Spinal cord (tissue), 10 donors: Measurements from ENCODE around the gene PNMA8C. TPM values are rescaled to one million over a fixed set of nuclear protein-coding genes. Genes with fewer than 3 reads are reported as not detected.

Experiments
- DNase-seq, 6 donors: peaks; one replicate each; pipeline versions ENCODE4 v3.0.0 to v3.0.0-alpha.2; 2013 to 2015; ENCODE audit warnings: low spot score in 6 of 6, low read depth in 4 of 6
- H3K27ac ChIP-seq: one replicate; pipeline ENCODE4 v1.5.1; 2013; ENCODE audit warnings: low read depth, low read length, control low read depth
- H3K27me3 ChIP-seq: one replicate; pipeline ENCODE4 v1.6.1; 2013; ENCODE audit warnings: low read length; ENCODE audit not compliant: control insufficient read depth, insufficient read depth
- H3K36me3 ChIP-seq: one replicate; pipeline ENCODE4 v1.6.1; 2013; ENCODE audit warnings: low read length; ENCODE audit not compliant: control insufficient read depth, insufficient read depth
- H3K4me1 ChIP-seq: one replicate; pipeline ENCODE4 v1.6.1; 2013; ENCODE audit warnings: low read length; ENCODE audit not compliant: control insufficient read depth, insufficient read depth
- H3K4me3 ChIP-seq: one replicate; pipeline ENCODE4 v1.5.1; 2013; ENCODE audit warnings: low read depth, low read length, control low read depth
- H3K9me3 ChIP-seq: one replicate; pipeline ENCODE4 v1.6.1; 2013; ENCODE audit warnings: low read length; ENCODE audit not compliant: control insufficient read depth, insufficient read depth
- WGBS: methylation state at CpG from one replicate; pipeline ENCODE4 v1.1.5; 2013; ENCODE audit warnings: missing lambda C conversion rate; ENCODE audit not compliant: insufficient coverage; 5-methylcytosine and 5-hydroxymethylcytosine counted together
- polyA plus RNA-seq, 2 donors: library from polyadenylated mRNA; unstranded; fragments of 120-200 nt; gene quantifications; one replicate each; pipeline ENCODE4 v1.2.1, GENCODE V29; 2013; ENCODE audit not compliant: insufficient read length in 2 of 2
- total RNA-seq, 2 donors: library from RNA; depleted of rRNA in 1 of 2; stranded (reverse); fragments of 120-200 nt in 1 of 2; fragments of >200 nt in 1 of 2; gene quantifications; one replicate each; pipeline versions ENCODE4 v1.2.3 to v1.2.4, GENCODE V29; 2013 to 2014
- donor health status: healthy.

The PNMA8C gene
- total and polyA plus RNA-seq, 4 donors = 8.7 to 31.9 (median 22.4) TPM

DNA sequence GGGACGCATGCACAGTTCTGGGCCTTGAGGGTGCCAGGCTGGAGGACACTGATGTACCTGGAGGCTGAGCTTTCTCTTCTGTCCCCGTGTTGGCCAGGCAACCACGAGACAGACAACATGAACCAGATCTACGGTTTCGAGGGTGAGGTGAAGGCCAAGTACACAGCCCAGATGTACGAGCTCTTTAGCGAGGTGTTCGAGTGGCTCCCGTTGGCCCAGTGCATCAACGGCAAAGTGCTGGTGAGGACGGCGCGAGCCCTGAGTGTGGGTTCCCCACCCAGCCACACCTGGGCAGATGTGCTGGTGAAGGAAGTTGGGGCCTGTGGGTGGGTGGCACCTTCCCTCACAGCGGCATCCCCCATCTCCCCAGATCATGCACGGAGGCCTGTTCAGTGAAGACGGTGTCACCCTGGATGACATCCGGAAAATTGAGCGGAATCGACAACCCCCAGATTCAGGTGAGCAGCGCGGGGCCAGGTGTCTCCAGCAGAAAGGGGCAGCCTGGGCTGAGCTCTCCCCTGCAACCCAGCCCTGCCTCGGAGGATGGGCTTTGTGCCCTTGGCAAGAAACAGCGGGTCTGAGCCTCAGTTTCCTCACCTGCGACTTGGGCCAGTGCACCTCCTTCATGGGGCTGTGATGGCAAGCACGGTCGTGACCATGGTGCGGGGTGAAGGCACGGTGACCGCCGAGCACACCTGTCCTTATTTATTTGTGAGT, 41.6 kb downstream of the PNMA8C start:
- peaks cover 94% of the 10 kb centered on the region for H3K36me3 ChIP-seq
- H3K4me3 ChIP-seq = no peak overlapping the region
- H3K4me1 ChIP-seq = peaks cover 11% of the 10 kb centered on the region
- no peaks in the 10 kb centered on the region for H3K9me3 ChIP-seq
- DNase-seq = no peak
- H3K27ac ChIP-seq = no peak overlapping the region
- H3K27me3 ChIP-seq = no peaks in the 10 kb centered on the region
- 94% methylated on average over 29 of the region's 30 CpGs for WGBS

DNA sequence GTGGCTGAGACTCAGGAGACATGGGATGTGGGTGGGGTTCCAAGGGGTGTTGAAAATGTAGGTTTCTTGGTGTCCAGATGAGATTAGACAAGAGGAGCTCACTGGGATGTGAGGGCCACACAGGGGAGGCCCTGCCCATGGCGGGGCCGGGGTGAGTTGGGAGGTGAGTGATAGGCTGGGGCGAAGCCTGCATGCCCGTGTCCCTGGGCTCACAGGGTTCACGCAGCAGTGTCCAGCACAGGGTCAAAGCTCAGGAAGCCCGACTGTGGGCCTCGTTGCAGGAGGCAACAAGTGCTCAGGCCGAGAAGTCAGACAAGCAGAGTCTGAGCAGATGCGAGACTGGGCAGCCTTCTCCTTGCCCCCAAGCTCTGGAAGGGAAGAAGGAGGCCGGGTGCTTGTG, 42.6 kb downstream of the PNMA8C start:
- Histone ChIP-seq H3K4me1 (peaks cover 5% of the 10 kb centered on the region), H3K9me3 (no peaks in the 10 kb centered on the region), H3K36me3 (peaks cover 94% of the 10 kb centered on the region), H3K27ac (no peak overlapping the region), H3K27me3 (no peaks in the 10 kb centered on the region), H3K4me3 (no peak overlapping the region)
- no peak for DNase-seq
- 95% methylated on average over 10 of the region's 10 CpGs for WGBS

DNA sequence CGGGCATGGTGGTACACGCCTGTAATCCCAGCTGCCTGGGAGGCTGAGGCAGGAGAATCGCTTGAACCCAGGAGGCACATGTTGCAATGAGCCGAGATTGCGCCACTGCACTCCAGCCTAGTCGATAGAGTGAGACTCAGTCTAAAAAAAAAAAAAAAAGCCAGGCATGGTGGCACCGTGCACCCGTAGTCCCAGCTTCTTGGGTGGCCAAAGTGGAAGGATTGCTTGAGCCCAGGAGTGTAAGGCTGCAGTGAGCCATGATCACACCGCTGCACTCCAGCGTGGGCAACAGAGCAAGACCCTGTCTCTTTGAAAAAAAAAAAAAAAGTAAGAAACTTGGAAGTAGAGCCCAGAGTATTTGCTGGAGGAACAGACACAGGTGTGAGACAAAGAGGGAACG, 43.1 kb downstream of the PNMA8C start:
- 94% methylated on average over 11 of the region's 11 CpGs for WGBS
- no peak overlapping the region for H3K4me3 ChIP-seq
- H3K9me3 ChIP-seq = no peaks in the 10 kb centered on the region
- H3K36me3 ChIP-seq = peaks cover 89% of the 10 kb centered on the region
- H3K27me3 ChIP-seq = no peaks in the 10 kb centered on the region
- peaks cover 4% of the 10 kb centered on the region for H3K4me1 ChIP-seq
- H3K27ac ChIP-seq = no peak overlapping the region
- DNase-seq = no peak

DNA sequence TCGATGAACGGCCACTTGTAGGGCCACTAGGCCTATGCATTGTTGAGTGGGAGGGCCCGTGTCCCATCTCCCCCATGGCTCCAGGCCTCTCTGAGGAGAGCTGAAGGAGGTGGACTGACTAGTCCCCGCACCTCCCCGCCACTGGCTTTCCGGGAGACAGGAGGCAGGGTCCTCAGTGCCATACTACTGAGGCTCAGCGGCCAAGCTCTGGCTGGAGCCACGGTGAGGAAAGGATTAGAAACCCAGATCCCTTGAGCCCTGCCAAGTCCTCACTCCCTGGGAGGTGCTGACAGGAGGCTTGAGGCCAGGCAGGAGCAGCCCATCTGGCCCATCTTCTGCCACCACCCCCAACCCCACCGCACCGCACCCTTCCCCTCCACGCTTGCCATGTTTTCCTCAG, 44.3 kb downstream of the PNMA8C start:
- 98% methylated on average over 10 of the region's 11 CpGs for WGBS
- no peak for DNase-seq

GRCh38 chr19:46383846-46384245, 44.9 kb downstream of the PNMA8C start:
- Histone ChIP-seq H3K27me3 (no peaks in the 10 kb centered on the region), H3K4me1 (peaks cover 4% of the 10 kb centered on the region), H3K36me3 (peaks cover 82% of the 10 kb centered on the region), H3K9me3 (no peaks in the 10 kb centered on the region), H3K27ac (no peak overlapping the region), H3K4me3 (no peak overlapping the region)
- no peak for DNase-seq
- WGBS = 90% methylated on average over 4 of the region's 7 CpGs

More for the DNA sequence above, 44.3 kb downstream of the PNMA8C start:
- H3K4me3 ChIP-seq = no peak overlapping the region
- no peaks in the 10 kb centered on the region for H3K9me3 ChIP-seq
- no peak overlapping the region for H3K27ac ChIP-seq
- H3K36me3 ChIP-seq = peaks cover 83% of the 10 kb centered on the region
- H3K4me1 ChIP-seq = peaks cover 4% of the 10 kb centered on the region
- H3K27me3 ChIP-seq = no peaks in the 10 kb centered on the region

DNA sequence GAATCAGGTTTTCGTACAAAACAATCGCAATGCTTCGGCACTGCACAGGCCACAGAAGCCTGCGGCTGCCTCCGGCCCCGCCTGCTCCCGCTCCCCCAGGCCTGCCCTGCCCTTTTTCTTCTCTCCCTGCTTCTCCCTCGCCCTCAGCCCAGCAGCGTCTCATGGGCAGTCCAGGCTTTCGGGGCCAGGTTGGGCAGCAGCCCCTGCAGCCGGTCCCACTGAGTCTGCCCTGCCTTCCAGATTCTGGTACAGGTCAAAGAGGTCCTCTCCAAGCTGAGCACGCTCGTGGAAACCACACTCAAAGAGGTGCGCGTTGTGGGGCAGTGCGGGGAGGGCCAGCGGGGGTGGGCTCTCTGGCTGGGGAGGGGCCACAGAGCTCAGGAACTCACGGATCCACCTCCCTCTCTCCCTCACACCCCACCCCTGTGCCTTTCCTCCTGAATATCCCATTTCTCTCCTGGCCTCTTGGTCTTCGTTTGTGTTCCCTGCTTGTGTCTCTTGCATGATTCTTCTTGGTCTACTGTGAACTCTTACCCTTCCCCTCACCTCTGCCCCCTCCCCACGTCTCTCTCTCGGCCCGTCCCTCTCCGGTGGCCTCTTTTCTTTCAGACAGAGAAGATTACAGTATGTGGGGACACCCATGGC, 45.4 kb downstream of the PNMA8C start:
- no peak for DNase-seq
- Histone ChIP-seq H3K9me3 (no peaks in the 10 kb centered on the region), H3K4me3 (no peak overlapping the region), H3K36me3 (peaks cover 78% of the 10 kb centered on the region), H3K27me3 (no peaks in the 10 kb centered on the region), H3K4me1 (peaks cover 4% of the 10 kb centered on the region), H3K27ac (no peak overlapping the region)
- WGBS = 82% methylated on average over 21 of the region's 23 CpGs

DNA sequence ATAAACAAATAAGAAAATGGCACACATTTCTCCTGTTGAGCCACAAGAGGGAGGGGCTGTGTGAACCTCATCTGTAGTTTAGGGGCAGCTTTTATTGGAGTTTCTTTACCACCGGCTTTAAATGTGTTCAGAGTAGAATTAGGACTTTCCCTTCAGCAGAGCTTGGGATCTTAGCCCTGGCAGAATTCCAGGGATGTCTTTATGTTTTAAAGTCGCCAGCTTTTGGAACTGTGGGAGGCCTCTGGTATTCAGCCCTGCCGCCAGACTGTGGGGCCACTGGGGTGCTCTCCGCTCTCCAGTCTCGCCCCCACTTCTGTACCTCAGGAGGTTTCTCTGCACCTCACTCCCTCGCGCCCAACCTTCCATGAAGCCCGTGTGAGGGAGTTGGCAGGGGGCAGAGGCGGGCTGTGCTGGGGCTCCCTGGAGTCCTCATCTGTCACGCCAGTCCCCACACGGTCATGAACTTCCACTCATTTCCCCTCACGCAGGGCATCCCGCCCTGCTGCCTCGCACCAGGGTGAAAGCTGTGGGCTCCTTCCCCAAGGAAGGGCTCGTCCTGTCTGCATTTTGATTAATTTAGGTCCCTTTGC, 46.9 kb downstream of the PNMA8C start:
- Histone ChIP-seq H3K27me3 (no peaks in the 10 kb centered on the region), H3K4me1 (peaks cover 4% of the 10 kb centered on the region), H3K4me3 (no peak overlapping the region), H3K9me3 (no peaks in the 10 kb centered on the region), H3K36me3 (peaks cover 67% of the 10 kb centered on the region), H3K27ac (no peak overlapping the region)
- peak in 1 of 6 donors; percentile 47 for DNase-seq
- 67% methylated on average over 12 of the region's 15 CpGs for WGBS

DNA sequence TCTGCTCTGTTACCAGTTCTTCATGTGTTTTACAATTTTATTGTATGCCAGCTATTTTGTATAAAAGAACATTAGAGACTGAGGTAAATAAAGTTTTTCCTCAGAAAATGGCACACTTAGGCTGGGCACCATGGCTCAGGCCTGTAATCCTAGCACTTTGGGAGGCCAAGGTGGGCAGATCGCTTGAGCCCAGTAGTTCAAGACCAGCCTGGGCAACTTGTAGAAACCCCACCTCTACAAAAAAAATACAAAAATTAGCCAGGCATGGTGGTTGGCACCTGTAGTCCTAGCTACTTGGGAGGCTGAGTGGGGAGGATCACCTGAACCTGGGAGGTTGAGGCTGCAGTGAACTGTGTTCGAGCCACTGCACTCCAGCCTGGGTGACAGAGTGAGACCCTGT, 47.4 kb downstream of the PNMA8C start:
- WGBS = 100% methylated on average over 1 of the region's 2 CpGs
- no peak overlapping the region for H3K27ac ChIP-seq

GRCh38 chr19:46380690-46381089, 48.0 kb downstream of the PNMA8C start:
- Histone ChIP-seq H3K36me3 (peaks cover 67% of the 10 kb centered on the region), H3K27ac (no peak overlapping the region), H3K9me3 (no peaks in the 10 kb centered on the region), H3K27me3 (no peaks in the 10 kb centered on the region), H3K4me3 (no peak overlapping the region), H3K4me1 (peaks cover 4% of the 10 kb centered on the region)
- no peak for DNase-seq
- WGBS = no CpG with 5 or more reads among the region's 2 CpGs

More for the DNA sequence above, 47.4 kb downstream of the PNMA8C start:
- peaks cover 67% of the 10 kb centered on the region for H3K36me3 ChIP-seq
- no peaks in the 10 kb centered on the region for H3K9me3 ChIP-seq
- no peaks in the 10 kb centered on the region for H3K27me3 ChIP-seq
- H3K4me3 ChIP-seq = no peak overlapping the region
- H3K4me1 ChIP-seq = peaks cover 4% of the 10 kb centered on the region
- no peak for DNase-seq
